Uterus (tissue), 2 donors: ENCODE results near the gene PLXNC1.

Experiments
- POLR2A ChIP-seq, 2 donors: fragments of 450-650 bp; IDR thresholded peaks; one replicate each; pipeline ENCODE4 v1.6.1; 2016; ENCODE audit warnings: antibody characterized with exemption in 2 of 2, mild to moderate bottlenecking in 1 of 2, moderate library complexity in 1 of 2
- TF ChIP-seq, protein P1 (sequence below), 4 experiments: fragments of 200-600 bp in 2 of 4; fragments of 450-650 bp in 2 of 4; sonication (generic) in 2 of 4; IDR thresholded peaks; one replicate each; pipeline ENCODE4 v1.5.1; 2016 to 2019; ENCODE audit warnings: antibody characterized with exemption in 4 of 4, mild to moderate bottlenecking in 2 of 4, moderate library complexity in 1 of 4

GRCh38 chr12:94165138-94165537 lies 16.8 kb downstream of the PLXNC1 start:
- TF ChIP-seq, protein P1, sequence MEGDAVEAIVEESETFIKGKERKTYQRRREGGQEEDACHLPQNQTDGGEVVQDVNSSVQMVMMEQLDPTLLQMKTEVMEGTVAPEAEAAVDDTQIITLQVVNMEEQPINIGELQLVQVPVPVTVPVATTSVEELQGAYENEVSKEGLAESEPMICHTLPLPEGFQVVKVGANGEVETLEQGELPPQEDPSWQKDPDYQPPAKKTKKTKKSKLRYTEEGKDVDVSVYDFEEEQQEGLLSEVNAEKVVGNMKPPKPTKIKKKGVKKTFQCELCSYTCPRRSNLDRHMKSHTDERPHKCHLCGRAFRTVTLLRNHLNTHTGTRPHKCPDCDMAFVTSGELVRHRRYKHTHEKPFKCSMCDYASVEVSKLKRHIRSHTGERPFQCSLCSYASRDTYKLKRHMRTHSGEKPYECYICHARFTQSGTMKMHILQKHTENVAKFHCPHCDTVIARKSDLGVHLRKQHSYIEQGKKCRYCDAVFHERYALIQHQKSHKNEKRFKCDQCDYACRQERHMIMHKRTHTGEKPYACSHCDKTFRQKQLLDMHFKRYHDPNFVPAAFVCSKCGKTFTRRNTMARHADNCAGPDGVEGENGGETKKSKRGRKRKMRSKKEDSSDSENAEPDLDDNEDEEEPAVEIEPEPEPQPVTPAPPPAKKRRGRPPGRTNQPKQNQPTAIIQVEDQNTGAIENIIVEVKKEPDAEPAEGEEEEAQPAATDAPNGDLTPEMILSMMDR (IDR thresholded peaks at IDR 0.05): no peak
- TF ChIP-seq POLR2A (IDR thresholded peaks at IDR 0.05): no peak
